MM.1S (cell line): ENCODE results near the gene VPS13A.
A peak's percentile ranks its signal among the peaks of the same experiment; 100 is the strongest.

ENCODE experiments used
- DNase-seq: peaks from one replicate; pipeline ENCODE4 v3.0.0-alpha.2; 2015
- H2AFZ ChIP-seq: fragments of 300-600 bp; sonication (generic); 2 replicates; pipeline ENCODE4 v1.6.0; 2016; ENCODE audit warnings: antibody characterized with exemption, low read length
- H3F3A ChIP-seq: fragments of 300-600 bp; sonication (generic); 2 replicates; pipeline ENCODE4 v1.6.1; 2016; ENCODE audit warnings: mild to moderate bottlenecking, antibody characterized with exemption, low read length, moderate library complexity, mixed read lengths; ENCODE audit not compliant: insufficient read depth
- H3K27ac ChIP-seq: fragments of 300-600 bp; sonication (generic); 2 replicates; pipeline ENCODE4 v1.5.1; 2016; ENCODE audit warnings: mild to moderate bottlenecking, low read length
- H3K27me3 ChIP-seq: fragments of 300-600 bp; sonication (generic); replicated peaks from 2 replicates; pipeline ENCODE4 v1.6.0; 2016; ENCODE audit warnings: low read length; ENCODE audit not compliant: insufficient read depth
- H3K36me3 ChIP-seq: fragments of 300-600 bp; sonication (generic); replicated peaks from 2 replicates; pipeline ENCODE4 v1.6.1; 2016; ENCODE audit warnings: mild to moderate bottlenecking, low read length, mixed read lengths; ENCODE audit not compliant: insufficient read depth
- H3K4me1 ChIP-seq: fragments of 300-600 bp; sonication (generic); 2 replicates; pipeline ENCODE4 v1.6.1; 2016; ENCODE audit warnings: low read length, mixed read lengths
- H3K4me2 ChIP-seq: fragments of 300-600 bp; sonication (generic); 2 replicates; pipeline ENCODE4 v1.6.0; 2016; ENCODE audit warnings: low read depth, low read length
- H3K4me3 ChIP-seq: fragments of 300-600 bp; sonication (generic); 2 replicates; pipeline ENCODE4 v1.5.1; 2016; ENCODE audit warnings: low read length, mixed read lengths
- H3K79me2 ChIP-seq: fragments of 300-600 bp; sonication (generic); 2 replicates; pipeline ENCODE4 v1.6.1; 2016; ENCODE audit warnings: mixed run types, low read length, mixed read lengths
- H3K9ac ChIP-seq: fragments of 300-600 bp; sonication (generic); 2 replicates; pipeline ENCODE4 v1.6.1; 2016; ENCODE audit warnings: low read length, mixed read lengths
- H3K9me2 ChIP-seq: fragments of 300-600 bp; sonication (generic); replicated peaks from 2 replicates; pipeline ENCODE4 v1.6.1; 2016; ENCODE audit warnings: mild to moderate bottlenecking, low read length, mixed read lengths; ENCODE audit not compliant: insufficient read depth
- H3K9me3 ChIP-seq: fragments of 300-600 bp; sonication (generic); replicated peaks from 2 replicates; pipeline ENCODE4 v1.6.1; 2016; ENCODE audit warnings: mild to moderate bottlenecking, low read length, mixed read lengths; ENCODE audit not compliant: insufficient read depth
- H4K20me1 ChIP-seq: fragments of 300-600 bp; sonication (generic); 2 replicates; pipeline ENCODE4 v1.6.1; 2016; ENCODE audit warnings: mild to moderate bottlenecking, low read length, moderate library complexity, mixed read lengths; ENCODE audit not compliant: insufficient read depth
- EZH2 ChIP-seq: fragments of 300-600 bp; sonication (generic); optimal IDR thresholded peaks from 2 replicates; pipeline ENCODE3; 2017; ENCODE audit warnings: low read depth, mild to moderate bottlenecking, antibody characterized with exemption, low read length, mixed read lengths
- EZH2phosphoT487 ChIP-seq: fragments of 300-600 bp; sonication (generic); IDR thresholded peaks from 2 replicates; pipeline ENCODE4 v1.6.1; 2018; ENCODE audit warnings: antibody characterized with exemption, low read length
- TF ChIP-seq, protein P1 (sequence below): fragments of 300-600 bp; sonication (generic); IDR thresholded peaks from 2 replicates; pipeline ENCODE4 v1.5.1; 2016; ENCODE audit warnings: antibody characterized with exemption, low read length, mixed read lengths

The VPS13A gene

GRCh38 chr9:77304543-77304942 lies 127.2 kb downstream of the VPS13A start:
- no peaks in the 10 kb centered on the region for H3K79me2 ChIP-seq
- H3K4me1 ChIP-seq, result no peaks in the 10 kb centered on the region
- H3K9ac ChIP-seq, result no peak overlapping the region
- TF ChIP-seq EZH2phosphoT487 (no peak), EZH2 (no peak)
- TF ChIP-seq, protein P1, sequence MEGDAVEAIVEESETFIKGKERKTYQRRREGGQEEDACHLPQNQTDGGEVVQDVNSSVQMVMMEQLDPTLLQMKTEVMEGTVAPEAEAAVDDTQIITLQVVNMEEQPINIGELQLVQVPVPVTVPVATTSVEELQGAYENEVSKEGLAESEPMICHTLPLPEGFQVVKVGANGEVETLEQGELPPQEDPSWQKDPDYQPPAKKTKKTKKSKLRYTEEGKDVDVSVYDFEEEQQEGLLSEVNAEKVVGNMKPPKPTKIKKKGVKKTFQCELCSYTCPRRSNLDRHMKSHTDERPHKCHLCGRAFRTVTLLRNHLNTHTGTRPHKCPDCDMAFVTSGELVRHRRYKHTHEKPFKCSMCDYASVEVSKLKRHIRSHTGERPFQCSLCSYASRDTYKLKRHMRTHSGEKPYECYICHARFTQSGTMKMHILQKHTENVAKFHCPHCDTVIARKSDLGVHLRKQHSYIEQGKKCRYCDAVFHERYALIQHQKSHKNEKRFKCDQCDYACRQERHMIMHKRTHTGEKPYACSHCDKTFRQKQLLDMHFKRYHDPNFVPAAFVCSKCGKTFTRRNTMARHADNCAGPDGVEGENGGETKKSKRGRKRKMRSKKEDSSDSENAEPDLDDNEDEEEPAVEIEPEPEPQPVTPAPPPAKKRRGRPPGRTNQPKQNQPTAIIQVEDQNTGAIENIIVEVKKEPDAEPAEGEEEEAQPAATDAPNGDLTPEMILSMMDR, result no peak
- no peaks in the 10 kb centered on the region for H3K27me3 ChIP-seq
- no peaks in the 10 kb centered on the region for H4K20me1 ChIP-seq
- peak; percentile 38 for DNase-seq
- H3K4me2 ChIP-seq, result no peak overlapping the region
- H3K9me2 ChIP-seq, result no peaks in the 10 kb centered on the region; the same call in 1 of the 2 replicates
- H2AFZ ChIP-seq, result no peak overlapping the region
- no peak overlapping the region for H3K4me3 ChIP-seq
- no peaks in the 10 kb centered on the region for H3K9me3 ChIP-seq
- H3K27ac ChIP-seq, result no peak overlapping the region
- H3F3A ChIP-seq, result no peaks in the 10 kb centered on the region
- no peaks in the 10 kb centered on the region for H3K36me3 ChIP-seq

GRCh38 chr9:77305622-77306400 lies 128.5 kb downstream of the VPS13A start:
- Histone ChIP-seq H3K79me2 (no peaks in the 10 kb centered on the region), H3K4me1 (no peaks in the 10 kb centered on the region), H3K27me3 (no peaks in the 10 kb centered on the region), H3K9me2 (no peaks in the 10 kb centered on the region; the same call in 1 of the 2 replicates), H3K9me3 (no peaks in the 10 kb centered on the region), H3K4me2 (no peak overlapping the region), H3K27ac (no peak overlapping the region), H3K9ac (no peak overlapping the region), H4K20me1 (no peaks in the 10 kb centered on the region), H3K36me3 (no peaks in the 10 kb centered on the region), H2AFZ (no peak overlapping the region), H3F3A (no peaks in the 10 kb centered on the region), H3K4me3 (no peak overlapping the region)
- TF ChIP-seq, protein P1, result no peak
- no peak for TF ChIP-seq EZH2
- TF ChIP-seq EZH2phosphoT487, result no peak
- DNase-seq, result no peak

- DNase-seq, result no peak
- H3K9me3 ChIP-seq, result no peaks in the 10 kb centered on the region
- no peaks in the 10 kb centered on the region for H3K4me1 ChIP-seq
- no peak overlapping the region for H3K27ac ChIP-seq
- no peak overlapping the region for H2AFZ ChIP-seq
- H3K36me3 ChIP-seq, result no peaks in the 10 kb centered on the region
- H3F3A ChIP-seq, result no peaks in the 10 kb centered on the region
- no peaks in the 10 kb centered on the region for H3K27me3 ChIP-seq
- no peak overlapping the region for H3K4me2 ChIP-seq
- H3K9me2 ChIP-seq, result no peaks in the 10 kb centered on the region
- no peaks in the 10 kb centered on the region for H3K79me2 ChIP-seq
- TF ChIP-seq EZH2phosphoT487, result no peak
- no peak for TF ChIP-seq EZH2
- TF ChIP-seq, protein P1, result no peak
- H3K9ac ChIP-seq, result no peak overlapping the region
- no peaks in the 10 kb centered on the region for H4K20me1 ChIP-seq
- no peak overlapping the region for H3K4me3 ChIP-seq
Measured at GRCh38 chr9:77307166-77307565, 129.8 kb downstream of the VPS13A start.
